HG02571 (cell line): Measurements from ENCODE around the gene PLEKHA6.

Source experiments
- ATAC-seq: cut with Tn5 transposase; IDR thresholded peaks from one replicate; pipeline ENCODE4 v1.9.1; 2021; ENCODE audit warnings: mild to moderate bottlenecking, moderate library complexity; ENCODE audit not compliant: unreplicated experiment

PLEKHA6 gene

GRCh38 chr1:204196068-204196795 lies 163.5 kb downstream of the PLEKHA6 start, which contains the start of gene KISS1:
Gene KISS1 (minus strand): TSS chr1:204196491. CDS start chr1:204192876, 3,615 bp downstream.
- ATAC-seq: no peak

- no peak for ATAC-seq
Measured at GRCh38 chr1:204194771-204195170, 165.0 kb downstream of the PLEKHA6 start.

GRCh38 chr1:204194080-204194479 lies 165.6 kb downstream of the PLEKHA6 start:
- no peak for ATAC-seq

- ATAC-seq: no peak
Measured at GRCh38 chr1:204192589-204193352, 167.0 kb downstream of the PLEKHA6 start.

GRCh38 chr1:204192046-204192445 lies 167.7 kb downstream of the PLEKHA6 start:
- no peak for ATAC-seq

GRCh38 chr1:204191456-204191855 lies 168.3 kb downstream of the PLEKHA6 start:
- no peak for ATAC-seq

- no peak for ATAC-seq
Measured at GRCh38 chr1:204190212-204191211, 169.2 kb downstream of the PLEKHA6 start.

- no peak for ATAC-seq
Measured at GRCh38 chr1:204188959-204189639, 170.6 kb downstream of the PLEKHA6 start.

- ATAC-seq: no peak
Measured at GRCh38 chr1:204186597-204186996, 173.1 kb downstream of the PLEKHA6 start.

GRCh38 chr1:204181116-204181515 lies 178.6 kb downstream of the PLEKHA6 start:
- ATAC-seq: no peak

- ATAC-seq: no peak
Measured at GRCh38 chr1:204180133-204180532, 179.6 kb downstream of the PLEKHA6 start.

- no peak for ATAC-seq
Measured at GRCh38 chr1:204178487-204179281, 181.0 kb downstream of the PLEKHA6 start.

GRCh38 chr1:204177133-204177532 lies 182.6 kb downstream of the PLEKHA6 start:
- no peak for ATAC-seq

GRCh38 chr1:204176049-204176448 lies 183.7 kb downstream of the PLEKHA6 start:
- no peak for ATAC-seq

GRCh38 chr1:204174958-204175357 lies 184.8 kb downstream of the PLEKHA6 start:
- no peak for ATAC-seq

GRCh38 chr1:204172404-204173029 lies 187.2 kb downstream of the PLEKHA6 start:
- no peak for ATAC-seq

- ATAC-seq: no peak
Measured at GRCh38 chr1:204171751-204172178, 188.0 kb downstream of the PLEKHA6 start.

GRCh38 chr1:204170494-204171155 lies 189.1 kb downstream of the PLEKHA6 start:
- no peak for ATAC-seq
